Measurements from ENCODE around the gene TAP2.
"Not testable (repeated sequence)": the region's sequence is repeated elsewhere in the genome, so short reads cannot be mapped to it uniquely, and the experiment has no call there.

TAP2 gene

DNA sequence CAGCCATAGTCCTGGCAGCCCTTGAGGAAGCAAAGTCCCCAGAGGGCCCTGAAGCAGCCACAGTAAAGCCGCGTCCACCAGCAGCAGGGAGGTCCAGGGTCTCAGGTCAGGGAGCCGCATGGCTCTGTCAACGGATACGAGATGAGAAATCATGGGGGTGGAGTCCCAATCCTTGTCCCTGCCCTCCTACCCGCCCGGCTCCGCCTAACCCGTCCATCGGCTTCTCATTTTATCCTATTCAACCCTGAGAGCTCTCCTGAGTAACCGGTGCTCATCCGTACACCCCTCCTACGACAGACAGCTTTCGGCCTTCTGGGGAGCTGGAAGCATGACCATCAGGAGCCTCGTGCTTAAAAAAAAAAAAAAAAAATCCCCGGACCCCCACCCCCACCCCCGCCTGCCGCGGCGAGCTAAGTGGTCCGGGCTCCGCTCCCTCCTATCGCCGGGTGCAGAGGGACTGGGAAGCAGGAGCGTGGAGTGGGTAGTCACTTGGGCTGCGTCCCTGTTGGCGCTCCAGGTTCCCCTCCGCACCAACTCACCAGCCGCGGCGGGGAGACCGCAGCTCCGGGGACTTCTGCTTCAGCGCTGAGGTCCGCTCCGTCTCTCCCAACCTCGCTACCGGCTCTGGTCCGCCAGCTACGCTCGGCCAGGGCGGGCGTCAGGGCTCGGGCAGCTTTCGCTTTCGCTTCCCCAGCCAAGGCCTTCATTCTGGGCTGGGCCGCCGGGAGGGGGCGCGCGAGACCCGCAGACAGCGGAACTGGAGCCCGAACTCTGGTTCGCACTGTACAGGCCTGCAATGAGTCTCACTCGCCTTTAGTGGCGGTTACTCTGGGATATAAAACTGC is at the start of gene TAP2:
TSS of gene TAP2 (minus strand) at position 626 of the 845 bp plus-strand sequence. CDS start at position 120, 506 bp downstream.
- TF ChIP-seq, protein P1, sequence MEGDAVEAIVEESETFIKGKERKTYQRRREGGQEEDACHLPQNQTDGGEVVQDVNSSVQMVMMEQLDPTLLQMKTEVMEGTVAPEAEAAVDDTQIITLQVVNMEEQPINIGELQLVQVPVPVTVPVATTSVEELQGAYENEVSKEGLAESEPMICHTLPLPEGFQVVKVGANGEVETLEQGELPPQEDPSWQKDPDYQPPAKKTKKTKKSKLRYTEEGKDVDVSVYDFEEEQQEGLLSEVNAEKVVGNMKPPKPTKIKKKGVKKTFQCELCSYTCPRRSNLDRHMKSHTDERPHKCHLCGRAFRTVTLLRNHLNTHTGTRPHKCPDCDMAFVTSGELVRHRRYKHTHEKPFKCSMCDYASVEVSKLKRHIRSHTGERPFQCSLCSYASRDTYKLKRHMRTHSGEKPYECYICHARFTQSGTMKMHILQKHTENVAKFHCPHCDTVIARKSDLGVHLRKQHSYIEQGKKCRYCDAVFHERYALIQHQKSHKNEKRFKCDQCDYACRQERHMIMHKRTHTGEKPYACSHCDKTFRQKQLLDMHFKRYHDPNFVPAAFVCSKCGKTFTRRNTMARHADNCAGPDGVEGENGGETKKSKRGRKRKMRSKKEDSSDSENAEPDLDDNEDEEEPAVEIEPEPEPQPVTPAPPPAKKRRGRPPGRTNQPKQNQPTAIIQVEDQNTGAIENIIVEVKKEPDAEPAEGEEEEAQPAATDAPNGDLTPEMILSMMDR (conservative IDR thresholded peaks at IDR 0.05; ENCODE audit: low read depth, low read length): peak; percentile 98
- peak; percentile 95 for DNase-seq (ENCODE audit: low read depth)
- peak within 1 kb of the TSS; percentile 94 for H3K4me3 ChIP-seq (ENCODE audit: low read depth, low read length)

DNA sequence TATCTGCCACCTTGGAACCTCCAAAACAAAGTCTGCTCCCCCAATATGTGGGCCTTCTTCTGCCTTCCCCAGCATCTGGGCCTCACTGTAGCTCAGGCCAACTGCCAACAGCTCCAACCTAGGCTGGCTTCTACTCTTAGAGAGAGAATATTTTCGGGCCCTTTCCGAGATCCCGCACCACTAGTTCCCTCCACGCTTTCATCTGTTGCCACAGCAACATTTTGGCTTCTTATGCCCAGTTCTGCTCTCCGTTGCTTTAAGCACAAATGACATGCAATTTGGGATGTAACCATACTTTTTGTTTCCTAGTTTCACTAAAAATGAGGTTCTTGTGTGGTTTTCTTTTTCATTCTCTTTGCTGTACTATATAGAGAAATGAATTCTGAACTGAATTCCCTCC is 49.1 kb upstream of the TAP2 start:
- no peak for DNase-seq (ENCODE audit: low read depth)
- TF ChIP-seq, protein P1 (conservative IDR thresholded peaks at IDR 0.05; ENCODE audit: low read depth, low read length): no peak
- H3K4me3 ChIP-seq (ENCODE audit: low read depth, low read length): no peak overlapping the region

DNA sequence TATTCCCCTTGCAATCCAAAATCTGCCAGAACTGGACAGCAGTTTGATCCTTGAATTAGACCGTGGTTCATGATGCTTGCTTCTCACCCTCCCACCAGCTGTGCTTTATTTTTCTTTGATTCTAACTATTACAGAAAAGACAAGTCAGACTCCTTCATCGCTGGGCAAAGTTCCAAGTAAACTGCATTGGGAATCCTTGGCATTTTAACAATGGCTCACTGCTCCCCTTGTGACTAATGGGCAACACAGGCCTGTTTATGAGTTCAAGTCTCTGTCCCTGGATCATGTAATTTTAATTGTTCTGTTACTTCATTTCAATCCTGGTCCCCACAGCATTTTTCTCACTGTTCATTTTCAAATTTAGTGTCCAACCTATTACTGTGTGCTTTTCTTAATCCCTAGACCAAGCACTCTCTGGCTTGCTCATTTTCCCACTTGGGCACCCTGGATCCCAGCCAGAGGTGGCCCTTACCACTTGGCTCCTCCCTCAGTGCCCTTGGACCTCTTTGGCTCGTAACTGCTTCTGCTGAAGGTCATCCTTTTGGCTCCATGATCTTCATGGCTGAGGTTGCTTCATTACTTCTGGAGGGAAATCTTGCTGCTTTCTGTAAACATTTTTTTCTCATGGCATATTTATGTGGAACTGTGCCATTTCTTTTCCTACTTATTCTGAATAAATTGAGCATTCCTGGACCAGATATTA is 48.3 kb upstream of the TAP2 start:
- TF ChIP-seq, protein P1 (conservative IDR thresholded peaks at IDR 0.05; ENCODE audit: low read depth, low read length): no peak
- H3K4me3 ChIP-seq (ENCODE audit: low read depth, low read length): no peak overlapping the region
- DNase-seq (ENCODE audit: low read depth): peak; percentile 86

DNA sequence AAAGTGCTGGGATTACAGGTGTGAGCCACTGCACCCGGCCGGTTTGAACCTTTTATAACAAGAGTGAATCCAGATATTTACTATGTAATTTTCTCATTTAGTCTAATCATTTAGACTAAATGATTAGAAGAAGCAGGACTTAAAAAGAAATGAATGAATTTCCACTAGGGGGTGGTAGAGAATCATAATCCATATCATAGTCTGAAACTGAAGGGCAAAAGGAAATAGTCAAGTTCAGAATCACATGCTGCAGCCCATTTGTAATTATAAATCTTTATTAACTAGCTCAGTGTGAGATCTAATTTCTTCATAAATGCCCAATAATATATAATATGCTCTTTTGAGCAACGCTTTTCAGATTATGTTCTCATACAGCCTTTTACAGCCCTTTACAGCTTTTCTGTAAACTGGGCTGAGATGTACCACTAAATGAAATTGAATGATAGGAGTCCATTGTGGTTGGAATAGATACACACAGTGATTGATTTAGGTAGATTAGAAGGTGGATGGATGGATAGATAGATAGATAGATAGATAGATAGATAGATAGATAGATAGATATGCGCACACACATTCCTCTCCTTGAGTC is 47.3 kb upstream of the TAP2 start:
- DNase-seq (ENCODE audit: low read depth): peak; percentile 90
- no peak overlapping the region for H3K4me3 ChIP-seq (ENCODE audit: low read depth, low read length)
- TF ChIP-seq, protein P1 (conservative IDR thresholded peaks at IDR 0.05; ENCODE audit: low read depth, low read length): peak; percentile 54

DNA sequence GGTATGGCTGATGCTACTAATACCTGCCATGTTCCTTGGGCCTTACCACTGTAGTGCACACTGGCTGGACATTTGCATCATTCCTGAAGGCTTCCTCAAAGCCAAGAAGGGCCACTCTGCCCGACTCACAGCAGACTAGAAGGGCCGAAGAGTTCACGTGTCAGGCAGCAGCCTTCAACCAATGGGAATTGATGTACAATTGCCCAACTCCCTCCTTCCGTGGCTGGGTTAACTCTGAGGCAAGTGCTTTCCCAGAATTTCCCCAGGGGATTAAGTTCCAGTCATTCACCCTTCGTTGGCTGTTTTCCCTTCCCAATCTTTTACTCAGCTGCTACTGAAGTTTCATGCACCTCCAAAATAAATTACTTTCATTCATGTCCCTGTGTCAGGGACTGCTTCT is 45.2 kb upstream of the TAP2 start:
- H3K4me3 ChIP-seq (ENCODE audit: low read depth, low read length): no peak overlapping the region
- TF ChIP-seq, protein P1 (conservative IDR thresholded peaks at IDR 0.05; ENCODE audit: low read depth, low read length): no peak
- peak; percentile 75 for DNase-seq (ENCODE audit: low read depth)

DNA sequence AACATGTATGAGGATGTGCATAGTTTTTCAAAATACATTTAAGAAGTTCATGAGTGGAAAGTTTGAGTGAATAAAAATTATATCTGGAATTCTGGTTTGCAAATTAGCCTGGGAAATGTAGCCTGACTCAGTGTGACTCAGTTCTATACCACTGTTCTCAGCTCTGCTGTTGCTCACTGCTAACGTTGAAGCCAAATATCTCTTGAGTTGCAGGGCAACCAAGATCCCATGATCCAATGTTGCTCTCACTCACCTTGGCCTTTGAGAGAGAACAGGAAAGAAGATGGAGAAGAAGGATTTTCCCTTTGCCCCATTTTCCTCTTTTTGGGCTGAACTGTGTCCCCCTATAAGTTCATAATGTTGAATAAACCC is 44.3 kb upstream of the TAP2 start:
- DNase-seq (ENCODE audit: low read depth): peak; percentile 30
- TF ChIP-seq, protein P1 (conservative IDR thresholded peaks at IDR 0.05; ENCODE audit: low read depth, low read length): no peak
- H3K4me3 ChIP-seq (ENCODE audit: low read depth, low read length): no peak overlapping the region

DNA sequence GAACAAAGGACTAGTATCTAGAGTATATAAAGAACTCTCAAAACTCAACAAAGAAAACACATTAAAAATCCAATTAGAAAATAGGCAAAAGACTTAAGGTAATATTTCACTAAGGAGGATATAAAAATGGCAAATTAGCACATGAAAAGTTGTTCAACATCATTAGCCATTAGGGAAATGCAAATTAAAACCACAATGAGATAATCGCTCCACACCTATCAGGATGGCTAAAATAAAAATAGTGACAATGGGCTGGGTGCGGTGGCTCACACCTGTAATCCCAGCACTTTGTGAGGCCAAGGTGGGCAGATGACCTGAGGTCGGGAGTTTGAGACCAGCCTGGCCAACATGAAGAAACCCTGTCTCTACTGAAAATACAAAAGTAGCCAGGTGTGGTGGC is 42.4 kb upstream of the TAP2 start:
- not testable (repeated sequence) for DNase-seq (ENCODE audit: low read depth); H3K4me3 ChIP-seq (ENCODE audit: low read depth, low read length)
